ENCODE measurements around the gene SGO2.

DNA sequence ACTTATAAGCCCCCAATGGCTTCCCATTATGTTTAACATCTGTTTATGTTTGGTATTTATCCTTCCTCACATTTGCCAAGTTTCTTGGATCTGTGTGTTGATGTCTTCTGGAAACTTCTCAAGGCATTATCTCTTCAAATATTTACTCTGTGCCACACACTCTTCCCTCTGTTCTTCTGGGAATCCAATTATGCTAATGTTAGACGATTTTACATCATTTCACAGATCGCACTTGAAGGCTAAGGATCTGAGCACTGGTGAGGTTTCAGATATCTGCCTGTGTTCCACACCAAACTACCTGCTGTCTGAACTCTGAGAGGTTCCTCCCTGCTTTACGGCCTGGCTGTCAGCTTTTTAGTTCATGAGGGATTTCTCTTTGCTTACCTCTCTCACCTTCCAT is 69.9 kb downstream of the SGO2 start:
- TF ChIP-seq GATA3 (IDR thresholded peaks at IDR 0.05; ENCODE audit: low read depth, low read length) (no peak), GATA2 (IDR thresholded peaks at IDR 0.05; ENCODE audit: low read depth, low read length) (no peak)

Data from SH-SY5Y (cell line).